Gastrocnemius medialis (tissue), 4 donors: ENCODE data around the gene SMOC1. TPM values are rescaled to one million over a fixed set of nuclear protein-coding genes. Genes with fewer than 3 reads are reported as not detected.

Experiments
- ATAC-seq, 2 donors: fragments of 150-250 bp; one replicate each; pipeline ENCODE4 v1.9.1; 2016
- DNase-seq, 2 donors: peaks; one replicate each; pipeline ENCODE4 v3.0.0-alpha.2; 2019
- H3K27ac ChIP-seq, 4 donors: fragments of 200-600 bp; sonication (generic); 1 replicate in 1 of 4; 2 replicates in 3 of 4; pipeline ENCODE4 v1.5.1; 2016 to 2018; ENCODE audit warnings: mild to moderate bottlenecking in 2 of 4, moderate library complexity in 1 of 4
- H3K27me3 ChIP-seq, 3 donors: fragments of 200-600 bp; sonication (generic) in 2 of 3; 1 replicate in 1 of 3; 2 replicates in 2 of 3; pipeline versions ENCODE4 v1.5.1 to v1.6.0; 2016 to 2019; ENCODE audit warnings: mild to moderate bottlenecking in 1 of 3, moderate library complexity in 1 of 3
- H3K36me3 ChIP-seq, 2 donors: fragments of 200-600 bp; sonication (generic) in 1 of 2; one replicate each; pipeline ENCODE4 v1.5.1; 2017 to 2018
- H3K4me1 ChIP-seq, 2 donors: fragments of 200-600 bp; sonication (generic) in 1 of 2; one replicate each; pipeline ENCODE4 v1.5.1; 2016 to 2017; ENCODE audit warnings: mild to moderate bottlenecking in 2 of 2
- H3K4me3 ChIP-seq, 4 donors: fragments of 200-600 bp; sonication (generic) in 3 of 4; 1 replicate in 1 of 4; 2 replicates in 3 of 4; pipeline ENCODE4 v1.5.1; 2016 to 2019; ENCODE audit warnings: mild to moderate bottlenecking in 2 of 4
- H3K9me3 ChIP-seq, 3 donors: fragments of 200-600 bp; sonication (generic) in 2 of 3; 1 replicate in 1 of 3; 2 replicates in 2 of 3; pipeline ENCODE4 v1.5.1; 2016 to 2019
- CTCF ChIP-seq, 5 experiments: fragments of 450-650 bp in 3 of 5; fragments of 200-600 bp in 2 of 5; sonication (generic) in 2 of 5; IDR thresholded peaks in 4 of 5; conservative IDR thresholded peaks in 1 of 5; 1 replicate in 4 of 5; 2 replicates in 1 of 5; pipeline ENCODE4 v1.5.1; 2016 to 2019; ENCODE audit warnings: antibody characterized with exemption in 5 of 5, mild to moderate bottlenecking in 3 of 5, moderate library complexity in 3 of 5
- POLR2A ChIP-seq, 2 donors: fragments of 450-650 bp; IDR thresholded peaks; one replicate each; pipeline ENCODE4 v1.6.1; 2017; ENCODE audit warnings: antibody characterized with exemption in 2 of 2, mild to moderate bottlenecking in 2 of 2, moderate library complexity in 2 of 2
- in situ Hi-C, 4 donors: fragments of 200-750 bp; cut with MboI; loops; one replicate each; pipeline versions ENCODE4 v1.15.0 to v1.8.0; 2017; ENCODE audit warnings: low sequenced_read_pairs in 4 of 4
- intact Hi-C: fragments of 100-400 bp; cut with DNase I; formaldehyde crosslinking; loops from one replicate; pipeline ENCODE4 v1.15.1; 2023; ENCODE audit warnings: low total_unique reads
- total RNA-seq, 4 donors: library from RNA; depleted of rRNA; stranded (reverse); fragments of >200 nt; gene quantifications; one replicate each; pipeline versions ENCODE4 v1.1.0 to v1.2.3, GENCODE V29; 2016

SMOC1 gene
- total RNA-seq, 4 donors from 2014 or later: 2.7 to 10.2 (median 7.8) TPM

- no peaks in the 10 kb centered on the region for H3K9me3 ChIP-seq
- ATAC-seq (no peak), DNase-seq (no peak)
- no peaks in the 10 kb centered on the region for H3K4me1 ChIP-seq
- no peaks in the 10 kb centered on the region for H3K27me3 ChIP-seq
- TF ChIP-seq POLR2A (IDR thresholded peaks at IDR 0.05): no peak
- TF ChIP-seq CTCF (IDR thresholded peaks at IDR 0.05 in 4 of 5, conservative IDR thresholded peaks at IDR 0.05 in 1 of 5): no peak
- intact Hi-C loops (no loop called here), in situ Hi-C loops (no loop called here)
- H3K36me3 ChIP-seq: no peaks in the 10 kb centered on the region
- no peak overlapping the region for H3K27ac ChIP-seq
- H3K4me3 ChIP-seq: no peak overlapping the region
Observed at GRCh38 chr14:69916396-69916795, 37.2 kb downstream of the SMOC1 start.

DNA sequence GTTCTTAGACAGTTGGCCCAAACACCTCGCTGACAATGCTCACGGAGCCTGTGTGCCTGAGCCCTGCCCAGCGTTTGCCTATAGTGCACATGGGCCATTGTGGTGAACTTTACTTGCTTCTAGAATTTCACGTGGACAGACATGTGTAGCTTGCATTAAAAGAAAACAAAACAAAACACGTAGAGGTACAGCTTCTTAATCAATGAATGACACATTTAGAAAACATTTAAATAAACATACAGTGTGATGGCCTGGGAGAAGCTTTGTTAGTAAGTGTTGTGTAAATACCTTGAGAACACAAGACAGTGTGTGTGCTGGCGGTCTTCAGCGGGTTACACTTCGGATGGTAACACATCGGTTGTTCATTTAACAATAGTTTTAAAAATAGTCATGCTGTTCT is 38.1 kb downstream of the SMOC1 start:
- TF ChIP-seq CTCF (IDR thresholded peaks at IDR 0.05 in 4 of 5, conservative IDR thresholded peaks at IDR 0.05 in 1 of 5) (no peak), POLR2A (IDR thresholded peaks at IDR 0.05) (no peak)
- Histone ChIP-seq H3K27me3 (no peaks in the 10 kb centered on the region), H3K9me3 (no peaks in the 10 kb centered on the region), H3K36me3 (no peaks in the 10 kb centered on the region), H3K27ac (no peak overlapping the region), H3K4me1 (no peaks in the 10 kb centered on the region), H3K4me3 (no peak overlapping the region)
- in situ Hi-C loops (no loop called here), intact Hi-C loops (no loop called here)
- DNase-seq (no peak), ATAC-seq (no peak)

DNA sequence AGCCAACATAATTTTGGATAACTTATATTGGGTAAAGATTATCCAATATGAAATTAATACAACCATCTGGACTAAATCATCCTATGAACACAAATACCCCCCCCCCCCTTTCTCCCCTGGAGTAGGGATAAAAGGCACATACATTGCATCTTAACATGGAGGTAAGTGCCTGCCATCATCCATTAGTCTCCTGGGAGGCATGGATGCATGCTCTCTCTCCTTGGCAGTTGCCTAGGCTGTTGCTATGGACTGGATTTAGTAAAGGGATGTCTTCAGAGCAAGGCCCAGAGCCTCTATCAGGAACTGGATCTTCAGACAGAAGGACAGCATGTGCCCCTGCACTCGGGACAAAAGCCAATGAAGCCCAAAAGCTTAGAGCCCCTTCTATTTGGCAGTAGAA is 40.6 kb downstream of the SMOC1 start:
- H3K27ac ChIP-seq: no peak overlapping the region
- ATAC-seq (no peak), DNase-seq (no peak)
- H3K4me1 ChIP-seq: no peaks in the 10 kb centered on the region
- intact Hi-C loops: no loop called here
- H3K27me3 ChIP-seq: no peaks in the 10 kb centered on the region
- H3K9me3 ChIP-seq: no peaks in the 10 kb centered on the region
- in situ Hi-C loops: no loop called here
- H3K4me3 ChIP-seq: no peak overlapping the region
- H3K36me3 ChIP-seq: no peaks in the 10 kb centered on the region
- TF ChIP-seq POLR2A (IDR thresholded peaks at IDR 0.05) (no peak), CTCF (IDR thresholded peaks at IDR 0.05 in 4 of 5, conservative IDR thresholded peaks at IDR 0.05 in 1 of 5) (no peak)

DNA sequence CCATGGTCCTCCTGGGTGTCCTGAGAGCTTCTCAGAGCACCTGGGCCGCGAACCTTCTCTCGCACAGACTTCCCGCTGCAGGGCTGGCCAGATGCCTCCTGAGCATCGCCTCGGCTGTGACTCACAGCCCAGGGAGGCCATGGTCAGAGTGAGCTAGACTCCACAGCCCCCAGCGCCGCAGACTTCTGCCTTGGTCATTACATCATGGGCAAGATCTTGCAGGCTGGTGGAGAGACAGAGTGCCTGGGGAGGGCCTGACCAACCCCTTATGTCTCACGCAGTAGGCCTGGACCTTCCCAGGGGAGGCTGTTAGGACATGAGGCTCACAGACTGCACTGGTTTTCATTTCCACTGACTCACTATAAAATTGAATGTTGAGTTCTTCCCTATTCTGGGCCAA is 41.8 kb downstream of the SMOC1 start:
- TF ChIP-seq CTCF (IDR thresholded peaks at IDR 0.05 in 4 of 5, conservative IDR thresholded peaks at IDR 0.05 in 1 of 5) (no peak), POLR2A (IDR thresholded peaks at IDR 0.05) (no peak)
- Histone ChIP-seq H3K9me3 (no peaks in the 10 kb centered on the region), H3K4me3 (no peak overlapping the region), H3K36me3 (no peaks in the 10 kb centered on the region), H3K4me1 (no peaks in the 10 kb centered on the region), H3K27me3 (no peaks in the 10 kb centered on the region), H3K27ac (no peak overlapping the region)
- in situ Hi-C loops (no loop called here), intact Hi-C loops (no loop called here)
- ATAC-seq: no peak
- no peak for DNase-seq

DNA sequence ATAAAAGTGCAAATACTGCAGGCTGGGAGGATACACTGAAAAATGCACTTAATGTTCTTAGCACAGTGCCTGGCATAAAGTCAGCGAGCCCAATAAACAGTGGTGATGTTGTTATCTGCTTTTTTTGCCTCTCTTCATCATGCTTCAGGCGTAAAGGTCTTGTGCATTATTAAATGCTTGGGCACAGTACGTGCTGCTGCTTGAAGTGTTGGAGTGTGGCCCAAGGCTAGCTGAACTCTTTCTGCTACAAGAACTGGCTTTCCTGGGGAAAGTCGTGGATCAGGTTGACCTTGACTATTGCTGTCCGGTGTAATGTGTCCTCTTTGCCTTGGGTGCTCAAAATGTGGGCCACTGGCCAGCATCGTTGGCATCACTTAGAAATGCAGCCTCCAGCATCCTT is 43.0 kb downstream of the SMOC1 start:
- H3K4me1 ChIP-seq: no peaks in the 10 kb centered on the region
- intact Hi-C loops: no loop called here
- ATAC-seq (no peak), DNase-seq (no peak)
- no peaks in the 10 kb centered on the region for H3K27me3 ChIP-seq
- no peak overlapping the region for H3K27ac ChIP-seq
- H3K36me3 ChIP-seq: no peaks in the 10 kb centered on the region
- TF ChIP-seq CTCF (IDR thresholded peaks at IDR 0.05 in 4 of 5, conservative IDR thresholded peaks at IDR 0.05 in 1 of 5) (no peak), POLR2A (IDR thresholded peaks at IDR 0.05) (no peak)
- in situ Hi-C loops: no loop called here
- no peaks in the 10 kb centered on the region for H3K9me3 ChIP-seq
- H3K4me3 ChIP-seq: no peak overlapping the region
